OCI-LY1 (cell line): Measurements from ENCODE around the gene CCNA1.

Source experiments
- H2AFZ ChIP-seq: fragments of 200-600 bp; sonication (generic), shearing (Covaris generic); 2 replicates; pipeline ENCODE4 v1.6.0; 2014; ENCODE audit warnings: antibody characterized with exemption, mild to moderate bottlenecking, low read length
- H3F3A ChIP-seq: fragments of 200-600 bp; sonication (generic), shearing (Covaris generic); 2 replicates; pipeline ENCODE4 v1.6.0; 2014; ENCODE audit warnings: mild to moderate bottlenecking, antibody characterized with exemption, low read length, moderate library complexity; ENCODE audit not compliant: insufficient read depth
- H3K27ac ChIP-seq: fragments of 200-600 bp; sonication (generic); 2 replicates; pipeline ENCODE4 v1.5.1; 2014; ENCODE audit warnings: low read length, mixed run types, mild to moderate bottlenecking, low read depth; ENCODE audit not compliant: poor library complexity, severe bottlenecking
- H3K27me3 ChIP-seq: fragments of 200-600 bp; sonication (generic); 2 replicates; pipeline ENCODE4 v1.6.0; 2014; ENCODE audit warnings: antibody characterized with exemption, mild to moderate bottlenecking, low read length, moderate library complexity; ENCODE audit not compliant: insufficient read depth
- H3K36me3 ChIP-seq: fragments of 200-600 bp; sonication (generic); 2 replicates; pipeline ENCODE4 v1.6.1; 2014; ENCODE audit warnings: mild to moderate bottlenecking, antibody characterized with exemption, low read length, moderate library complexity, mixed read lengths; ENCODE audit not compliant: insufficient read depth
- H3K4me1 ChIP-seq: fragments of 200-600 bp; sonication (generic); 2 replicates; pipeline ENCODE4 v1.5.1; 2014; ENCODE audit warnings: mild to moderate bottlenecking, low read length, moderate library complexity; ENCODE audit not compliant: insufficient read depth, severe bottlenecking
- H3K4me2 ChIP-seq: fragments of 200-600 bp; sonication (generic), shearing (Covaris generic); 2 replicates; pipeline ENCODE4 v1.6.1; 2014; ENCODE audit warnings: low read length
- H3K4me3 ChIP-seq: fragments of 200-600 bp; sonication (generic); 2 replicates; pipeline ENCODE4 v1.5.1; 2014; ENCODE audit warnings: low read length, low read depth, mild to moderate bottlenecking, mixed read lengths; ENCODE audit not compliant: poor library complexity, severe bottlenecking
- H3K79me2 ChIP-seq: fragments of 200-600 bp; shearing (Covaris generic); 2 replicates; pipeline ENCODE4 v1.6.1; 2016; ENCODE audit warnings: mixed run types, low read length, mixed read lengths; ENCODE audit not compliant: insufficient read depth
- H3K9ac ChIP-seq: fragments of 200-600 bp; sonication (generic), shearing (Covaris generic); 2 replicates; pipeline ENCODE4 v1.6.1; 2014; ENCODE audit warnings: mild to moderate bottlenecking, low read length, mixed read lengths
- H3K9me2 ChIP-seq: fragments of 200-600 bp; sonication (generic), shearing (Covaris generic); 2 replicates; pipeline ENCODE4 v1.6.1; 2014; ENCODE audit warnings: low read depth, mild to moderate bottlenecking, low read length, mixed read lengths
- H3K9me3 ChIP-seq: fragments of 200-600 bp; shearing (Covaris generic); 2 replicates; pipeline ENCODE4 v1.6.1; 2014; ENCODE audit warnings: low read length, mixed read lengths
- H4K20me1 ChIP-seq: fragments of 200-600 bp; sonication (generic), shearing (Covaris generic); 2 replicates; pipeline ENCODE4 v1.6.0; 2016; ENCODE audit warnings: mild to moderate bottlenecking, low read length; ENCODE audit not compliant: insufficient read depth
- CTCF ChIP-seq: fragments of 200-600 bp; sonication (generic), shearing (Covaris generic); IDR thresholded peaks from 2 replicates; pipeline ENCODE4 v1.5.1; 2017; ENCODE audit warnings: mild to moderate bottlenecking, antibody characterized with exemption, low read length, moderate library complexity, mixed read lengths
- EZH2 ChIP-seq: fragments of 200-600 bp; sonication (generic), shearing (Covaris generic); IDR thresholded peaks from 2 replicates; pipeline ENCODE4 v1.8.0; 2017; ENCODE audit warnings: borderline replicate concordance, mixed run types, mild to moderate bottlenecking, antibody characterized with exemption, low read length, moderate library complexity, mixed read lengths

The CCNA1 gene

GRCh38 chr13:36461506-36461905, 29.2 kb downstream of the CCNA1 start:
- no peaks in the 10 kb centered on the region for H3K27me3 ChIP-seq
- no peak overlapping the region for H2AFZ ChIP-seq
- no peak overlapping the region for H3K4me2 ChIP-seq
- no peak overlapping the region for H3K9ac ChIP-seq
- no peaks in the 10 kb centered on the region for H3K9me3 ChIP-seq
- no peaks in the 10 kb centered on the region for H3F3A ChIP-seq
- H3K9me2 ChIP-seq, result no peaks in the 10 kb centered on the region
- H3K79me2 ChIP-seq, result no peaks in the 10 kb centered on the region
- no peak overlapping the region for H3K27ac ChIP-seq
- H3K4me3 ChIP-seq, result no peak overlapping the region
- H4K20me1 ChIP-seq, result no peaks in the 10 kb centered on the region
- H3K4me1 ChIP-seq, result no peaks in the 10 kb centered on the region
- no peaks in the 10 kb centered on the region for H3K36me3 ChIP-seq
- TF ChIP-seq CTCF (no peak), EZH2 (no peak)

DNA sequence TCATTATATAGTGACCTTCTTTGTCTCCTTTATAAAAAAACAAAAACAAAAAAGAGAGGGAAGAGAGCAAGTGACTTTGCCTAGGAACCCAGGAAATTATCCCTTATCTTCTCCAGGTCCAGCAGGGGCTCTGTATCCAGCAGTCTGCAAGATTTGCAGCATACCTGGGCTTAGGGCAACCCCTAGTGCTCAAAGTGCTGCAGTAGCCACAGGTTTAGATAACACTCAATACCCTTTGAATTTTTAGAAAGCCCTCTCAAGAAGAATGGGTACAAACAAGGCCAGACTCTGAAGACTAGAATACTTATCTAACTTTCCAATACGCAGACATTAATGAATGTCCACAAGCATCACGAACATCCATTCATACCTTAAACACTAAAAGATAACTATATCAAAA, 43.2 kb downstream of the CCNA1 start:
- Histone ChIP-seq H3K9me3 (no peaks in the 10 kb centered on the region), H3F3A (no peaks in the 10 kb centered on the region), H3K36me3 (no peaks in the 10 kb centered on the region), H3K4me3 (no peak overlapping the region), H3K79me2 (no peaks in the 10 kb centered on the region), H3K4me1 (no peaks in the 10 kb centered on the region), H3K9ac (no peak overlapping the region), H3K9me2 (no peaks in the 10 kb centered on the region), H3K27ac (no peak overlapping the region), H2AFZ (no peak overlapping the region), H4K20me1 (no peaks in the 10 kb centered on the region), H3K27me3 (no peaks in the 10 kb centered on the region), H3K4me2 (no peak overlapping the region)
- no peak for TF ChIP-seq CTCF
- TF ChIP-seq EZH2, result no peak

DNA sequence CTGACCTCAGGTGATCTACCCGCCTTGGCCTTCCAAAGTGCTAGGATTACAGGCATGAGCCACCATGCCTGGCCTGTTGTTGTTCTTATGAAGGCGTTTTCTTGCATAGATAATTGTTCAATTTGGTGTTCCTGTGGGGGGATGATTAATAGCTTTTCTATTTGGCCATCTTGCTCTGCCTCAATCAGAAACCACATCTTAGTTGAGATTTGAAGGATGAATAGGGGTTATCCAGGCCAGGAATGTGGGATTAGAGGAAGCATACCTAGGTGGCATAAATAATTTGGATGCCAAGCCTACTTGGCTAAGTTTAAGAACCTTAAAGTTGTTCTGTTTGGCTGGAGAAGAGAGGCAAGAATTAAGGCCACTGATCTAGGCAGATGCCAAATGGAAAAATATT, 44.4 kb downstream of the CCNA1 start:
- H4K20me1 ChIP-seq, result no peaks in the 10 kb centered on the region
- H3K36me3 ChIP-seq, result no peaks in the 10 kb centered on the region
- H3K9me3 ChIP-seq, result no peaks in the 10 kb centered on the region
- H3K27me3 ChIP-seq, result no peaks in the 10 kb centered on the region
- H3K9ac ChIP-seq, result no peak overlapping the region
- no peaks in the 10 kb centered on the region for H3K79me2 ChIP-seq
- no peaks in the 10 kb centered on the region for H3K9me2 ChIP-seq
- TF ChIP-seq CTCF, result no peak
- TF ChIP-seq EZH2, result no peak
- no peaks in the 10 kb centered on the region for H3K4me1 ChIP-seq
- H2AFZ ChIP-seq, result no peak overlapping the region
- no peaks in the 10 kb centered on the region for H3F3A ChIP-seq
- no peak overlapping the region for H3K27ac ChIP-seq
- no peak overlapping the region for H3K4me2 ChIP-seq
- no peak overlapping the region for H3K4me3 ChIP-seq
